PC-9 (cell line): Measurements from ENCODE around the gene STH.

Experiments
- EZH2 ChIP-seq: fragments of 200-600 bp; sonication (generic); IDR thresholded peaks from 2 replicates; pipeline ENCODE4 v1.8.0; 2017; ENCODE audit warnings: antibody characterized with exemption, low read depth
- TF ChIP-seq, protein P1 (sequence below): fragments of 200-600 bp; sonication (generic); conservative IDR thresholded peaks from 2 replicates; pipeline ENCODE4 v1.6.1; 2017; ENCODE audit warnings: mixed run types, antibody characterized with exemption, mild to moderate bottlenecking, moderate library complexity

DNA sequence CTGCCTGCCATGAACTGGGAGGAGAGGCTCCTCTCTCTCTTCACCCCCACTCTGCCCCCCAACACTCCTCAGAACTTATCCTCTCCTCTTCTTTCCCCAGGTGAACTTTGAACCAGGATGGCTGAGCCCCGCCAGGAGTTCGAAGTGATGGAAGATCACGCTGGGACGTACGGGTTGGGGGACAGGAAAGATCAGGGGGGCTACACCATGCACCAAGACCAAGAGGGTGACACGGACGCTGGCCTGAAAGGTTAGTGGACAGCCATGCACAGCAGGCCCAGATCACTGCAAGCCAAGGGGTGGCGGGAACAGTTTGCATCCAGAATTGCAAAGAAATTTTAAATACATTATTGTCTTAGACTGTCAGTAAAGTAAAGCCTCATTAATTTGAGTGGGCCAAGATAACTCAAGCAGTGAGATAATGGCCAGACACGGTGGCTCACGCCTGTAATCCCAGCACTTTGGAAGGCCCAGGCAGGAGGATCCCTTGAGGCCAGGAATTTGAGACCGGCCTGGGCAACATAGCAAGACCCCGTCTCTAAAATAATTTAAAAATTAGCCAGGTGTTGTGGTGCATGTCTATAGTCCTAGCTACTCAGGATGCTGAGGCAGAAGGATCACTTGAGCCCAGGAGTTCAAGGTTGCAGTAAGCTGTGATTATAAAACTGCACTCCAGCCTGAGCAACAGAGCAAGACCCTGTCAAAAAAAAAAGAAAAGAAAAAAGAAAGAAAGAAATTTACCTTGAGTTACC is 36.7 kb upstream of the STH start:
- no peak for TF ChIP-seq EZH2
- TF ChIP-seq, protein P1, sequence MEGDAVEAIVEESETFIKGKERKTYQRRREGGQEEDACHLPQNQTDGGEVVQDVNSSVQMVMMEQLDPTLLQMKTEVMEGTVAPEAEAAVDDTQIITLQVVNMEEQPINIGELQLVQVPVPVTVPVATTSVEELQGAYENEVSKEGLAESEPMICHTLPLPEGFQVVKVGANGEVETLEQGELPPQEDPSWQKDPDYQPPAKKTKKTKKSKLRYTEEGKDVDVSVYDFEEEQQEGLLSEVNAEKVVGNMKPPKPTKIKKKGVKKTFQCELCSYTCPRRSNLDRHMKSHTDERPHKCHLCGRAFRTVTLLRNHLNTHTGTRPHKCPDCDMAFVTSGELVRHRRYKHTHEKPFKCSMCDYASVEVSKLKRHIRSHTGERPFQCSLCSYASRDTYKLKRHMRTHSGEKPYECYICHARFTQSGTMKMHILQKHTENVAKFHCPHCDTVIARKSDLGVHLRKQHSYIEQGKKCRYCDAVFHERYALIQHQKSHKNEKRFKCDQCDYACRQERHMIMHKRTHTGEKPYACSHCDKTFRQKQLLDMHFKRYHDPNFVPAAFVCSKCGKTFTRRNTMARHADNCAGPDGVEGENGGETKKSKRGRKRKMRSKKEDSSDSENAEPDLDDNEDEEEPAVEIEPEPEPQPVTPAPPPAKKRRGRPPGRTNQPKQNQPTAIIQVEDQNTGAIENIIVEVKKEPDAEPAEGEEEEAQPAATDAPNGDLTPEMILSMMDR, result no peak
